Omental fat pad (tissue), 4 donors: Measurements from ENCODE around the gene TMEM213. TPM values are rescaled to one million over a fixed set of nuclear protein-coding genes. Genes with fewer than 3 reads are reported as not detected.

Experiments used
- ATAC-seq: fragments of 150-250 bp; one replicate; pipeline ENCODE4 v1.9.1; 2016; ENCODE audit warnings: mild to moderate bottlenecking, moderate library complexity; ENCODE audit not compliant: low FRiP score
- DNase-seq: peaks from one replicate; pipeline ENCODE4 v3.0.0-alpha.2; 2019; ENCODE audit warnings: low spot score
- total RNA-seq, 4 donors: library from RNA; depleted of rRNA; stranded (reverse); fragments of >200 nt; gene quantifications; one replicate each; pipeline ENCODE4 v1.1.0, GENCODE V29; 2016
- TF ChIP-seq, protein P1 (sequence below), 3 donors: fragments of 450-650 bp; IDR thresholded peaks; one replicate each; pipeline ENCODE4 v1.5.1; 2016 to 2017; ENCODE audit warnings: antibody characterized with exemption in 3 of 3, mild to moderate bottlenecking in 3 of 3, moderate library complexity in 2 of 3

Gene TMEM213
- total RNA-seq, 4 donors from 2014 or later, result not detected

DNA sequence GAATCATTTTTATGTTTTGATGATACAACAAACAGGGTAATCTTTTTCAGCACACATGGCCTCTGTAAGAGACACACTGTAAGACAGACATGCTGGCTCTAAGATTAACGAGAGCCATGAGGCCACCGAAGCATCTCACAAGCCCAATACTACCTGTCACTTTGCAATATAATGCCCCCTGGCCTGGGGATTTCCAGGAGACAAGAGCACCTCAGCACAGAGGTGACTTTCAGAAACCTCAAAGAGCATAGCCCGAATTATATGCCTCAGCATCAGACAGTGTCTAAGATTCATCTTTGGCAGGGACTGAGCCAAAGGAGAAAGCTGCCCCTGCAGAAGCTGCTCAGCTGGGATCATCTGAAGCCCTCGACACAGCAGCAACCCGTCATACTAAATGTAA lies 44.2 kb upstream of the TMEM213 start:
- ATAC-seq, result no peak
- DNase-seq, result no peak
- TF ChIP-seq, protein P1, sequence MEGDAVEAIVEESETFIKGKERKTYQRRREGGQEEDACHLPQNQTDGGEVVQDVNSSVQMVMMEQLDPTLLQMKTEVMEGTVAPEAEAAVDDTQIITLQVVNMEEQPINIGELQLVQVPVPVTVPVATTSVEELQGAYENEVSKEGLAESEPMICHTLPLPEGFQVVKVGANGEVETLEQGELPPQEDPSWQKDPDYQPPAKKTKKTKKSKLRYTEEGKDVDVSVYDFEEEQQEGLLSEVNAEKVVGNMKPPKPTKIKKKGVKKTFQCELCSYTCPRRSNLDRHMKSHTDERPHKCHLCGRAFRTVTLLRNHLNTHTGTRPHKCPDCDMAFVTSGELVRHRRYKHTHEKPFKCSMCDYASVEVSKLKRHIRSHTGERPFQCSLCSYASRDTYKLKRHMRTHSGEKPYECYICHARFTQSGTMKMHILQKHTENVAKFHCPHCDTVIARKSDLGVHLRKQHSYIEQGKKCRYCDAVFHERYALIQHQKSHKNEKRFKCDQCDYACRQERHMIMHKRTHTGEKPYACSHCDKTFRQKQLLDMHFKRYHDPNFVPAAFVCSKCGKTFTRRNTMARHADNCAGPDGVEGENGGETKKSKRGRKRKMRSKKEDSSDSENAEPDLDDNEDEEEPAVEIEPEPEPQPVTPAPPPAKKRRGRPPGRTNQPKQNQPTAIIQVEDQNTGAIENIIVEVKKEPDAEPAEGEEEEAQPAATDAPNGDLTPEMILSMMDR (IDR thresholded peaks at IDR 0.05), result no peak

DNA sequence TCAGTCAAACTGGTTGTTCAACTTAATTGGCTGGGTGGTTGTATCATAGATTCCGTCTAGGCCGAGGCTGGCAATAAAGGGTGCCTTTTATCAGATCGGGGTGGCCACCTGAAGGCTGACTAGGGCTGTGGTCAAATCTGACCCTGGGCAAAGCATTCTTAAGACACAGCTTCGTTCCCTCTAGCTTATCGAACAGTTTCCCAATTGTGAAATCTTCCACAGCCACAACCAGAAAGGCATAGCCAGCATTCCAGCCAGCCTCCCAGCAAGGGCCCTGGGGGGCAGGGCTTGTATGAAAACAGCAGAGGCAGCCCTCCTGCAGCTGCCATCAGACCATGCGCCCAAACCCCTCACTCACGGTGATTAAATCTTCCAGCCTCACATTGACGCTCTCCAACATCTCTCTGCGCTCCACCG lies 42.5 kb upstream of the TMEM213 start:
- ATAC-seq (no peak), DNase-seq (no peak)
- TF ChIP-seq, protein P1 (IDR thresholded peaks at IDR 0.05), result no peak

DNA sequence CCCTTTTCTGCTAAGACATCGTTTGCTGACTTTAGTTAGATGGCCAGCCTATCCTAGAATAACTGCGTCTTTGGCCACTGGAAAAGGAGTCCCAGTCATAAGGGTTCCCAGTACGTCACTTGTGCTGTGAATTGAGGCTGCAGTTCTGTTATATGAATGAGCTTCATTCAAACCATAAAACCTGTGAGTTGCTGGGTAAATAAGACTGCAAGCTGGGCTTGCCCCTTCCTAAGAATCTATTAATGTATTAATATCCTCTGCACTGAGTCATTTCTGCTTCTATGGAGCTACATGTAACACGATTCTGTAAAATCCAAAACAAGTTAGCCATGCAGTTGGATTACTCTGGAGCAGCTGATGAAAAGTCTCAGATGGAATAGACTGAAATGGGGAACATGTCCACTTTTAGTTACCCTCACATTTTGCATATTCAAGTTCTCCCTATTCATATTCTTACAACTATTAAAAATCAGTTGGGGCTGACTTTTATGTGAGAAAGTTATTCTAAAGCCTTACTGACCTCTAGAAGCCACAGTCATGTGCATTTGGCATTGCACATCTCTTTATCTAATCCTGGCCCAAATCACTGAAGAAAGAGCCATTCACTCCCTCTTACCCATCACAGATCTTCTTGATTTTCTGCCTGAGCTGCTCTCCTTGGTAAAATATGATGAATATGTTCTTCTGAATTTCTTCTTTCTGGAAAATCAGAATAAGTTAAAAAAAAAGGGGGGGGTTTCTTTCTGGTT lies 41.8 kb upstream of the TMEM213 start:
- TF ChIP-seq, protein P1 (IDR thresholded peaks at IDR 0.05), result no peak
- ATAC-seq (no peak), DNase-seq (no peak)

DNA sequence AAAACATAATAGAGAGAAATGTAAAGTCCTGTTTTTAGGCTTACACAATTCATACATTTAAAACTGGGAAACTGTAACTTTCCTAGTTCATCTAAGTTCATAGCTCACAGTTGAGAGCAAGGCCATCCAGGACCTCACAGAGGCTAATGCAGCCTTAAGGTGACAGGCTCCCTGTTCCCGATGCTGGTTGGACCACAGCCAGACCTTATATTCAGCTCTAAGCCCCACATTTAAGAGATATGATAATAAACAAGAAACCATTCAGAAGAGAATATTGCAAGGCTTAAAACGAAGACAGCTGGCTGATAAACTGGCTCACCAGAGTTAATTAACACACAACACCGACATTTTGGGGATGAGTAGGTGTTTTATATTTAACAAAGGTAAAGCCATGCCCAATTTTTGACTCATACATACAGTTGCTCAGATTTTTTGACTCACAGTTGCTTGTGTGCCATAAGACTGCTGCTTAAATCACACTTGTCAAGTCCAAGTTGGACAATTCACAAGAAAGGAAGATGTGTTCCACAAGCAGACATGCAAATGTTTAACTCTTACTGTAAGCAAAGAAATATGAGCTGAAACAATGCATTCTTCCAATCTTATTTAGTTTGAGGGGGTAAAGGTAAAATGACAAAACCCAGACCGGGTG lies 41.1 kb upstream of the TMEM213 start:
- DNase-seq (no peak), ATAC-seq (no peak)
- TF ChIP-seq, protein P1 (IDR thresholded peaks at IDR 0.05), result no peak

DNA sequence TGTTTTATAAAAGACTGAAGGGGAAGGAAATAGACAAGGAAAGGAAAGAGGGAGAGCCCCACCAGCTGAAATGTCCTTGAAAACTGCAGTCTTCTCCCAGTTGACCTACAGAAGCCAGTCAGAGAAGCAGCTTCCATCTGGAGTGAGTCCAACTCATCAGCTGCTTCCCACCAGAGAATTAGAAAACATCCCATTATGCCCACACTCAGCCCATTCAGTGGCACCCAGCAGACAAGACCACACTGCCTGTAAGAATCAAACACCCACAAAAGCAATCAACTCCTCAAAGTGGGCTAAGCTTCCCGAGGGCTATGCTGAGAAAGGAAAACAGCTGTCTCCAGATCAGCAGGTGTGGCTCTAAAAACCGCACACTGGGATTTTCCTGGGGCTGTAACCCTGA lies 29.6 kb upstream of the TMEM213 start:
- TF ChIP-seq, protein P1 (IDR thresholded peaks at IDR 0.05), result no peak
- ATAC-seq, result no peak
- DNase-seq, result no peak

DNA sequence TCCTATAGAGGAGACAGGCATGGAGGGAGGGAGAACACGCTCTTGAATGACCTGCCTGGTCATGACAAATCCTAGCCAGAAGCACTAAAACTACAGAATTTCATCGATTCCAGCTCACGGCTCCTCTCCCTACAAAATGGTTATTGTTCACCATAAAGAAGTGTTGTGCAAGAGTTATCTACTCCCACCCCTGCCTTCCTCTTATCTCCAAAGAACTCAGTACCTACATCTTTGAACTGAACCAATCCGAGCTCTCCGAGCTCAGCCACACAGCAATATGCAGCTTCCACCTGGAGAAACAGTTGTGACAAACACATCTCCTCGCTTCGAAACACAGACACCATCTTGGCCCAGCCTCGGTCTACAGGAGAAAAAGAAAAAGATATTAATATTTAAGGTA lies 26.9 kb upstream of the TMEM213 start:
- ATAC-seq, result no peak
- DNase-seq, result no peak
- TF ChIP-seq, protein P1 (IDR thresholded peaks at IDR 0.05), result no peak

DNA sequence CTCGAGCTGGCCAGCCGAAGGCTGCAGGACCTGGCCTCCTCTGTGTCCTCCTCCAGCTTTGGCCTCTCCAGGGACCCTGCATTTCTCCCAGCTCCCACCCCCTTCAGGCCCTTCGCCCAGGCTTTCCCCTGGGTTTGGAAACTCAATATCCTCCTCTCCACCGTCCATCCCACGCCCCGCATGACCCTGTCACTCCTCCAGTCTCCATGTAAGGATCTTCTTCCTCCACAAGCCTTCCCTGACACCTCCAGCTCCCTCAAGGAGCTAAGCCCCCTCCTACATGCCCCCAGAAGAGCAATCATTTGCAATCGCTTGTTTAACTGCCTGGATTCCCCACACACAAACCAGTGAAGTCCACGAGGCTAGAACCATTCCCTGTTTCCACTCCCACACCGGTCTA lies 24.6 kb upstream of the TMEM213 start:
- ATAC-seq (no peak), DNase-seq (no peak)
- TF ChIP-seq, protein P1 (IDR thresholded peaks at IDR 0.05), result no peak
